Renal cortex interstitium (tissue), 11 donors: Measurements from ENCODE around the gene MPP1. TPM values are rescaled to one million over a fixed set of nuclear protein-coding genes. Genes with fewer than 3 reads are reported as not detected.

ENCODE experiments used
- DNase-seq, 11 donors: peaks; one replicate each; pipeline ENCODE4 v3.0.0-alpha.2; 2013; ENCODE audit warnings: low read depth in 9 of 11, low spot score in 4 of 11; ENCODE audit errors: extremely low read depth in 1 of 11
- polyA plus RNA-seq, 3 donors: library from polyadenylated mRNA; unstranded; fragments of 120-200 nt; gene quantifications; one replicate each; pipeline ENCODE4 v1.2.1, GENCODE V29; 2013; ENCODE audit not compliant: insufficient read length in 3 of 3

Gene MPP1
- polyA plus RNA-seq, 3 donors = 31.0 to 42.1 (median 39.5) TPM

DNA sequence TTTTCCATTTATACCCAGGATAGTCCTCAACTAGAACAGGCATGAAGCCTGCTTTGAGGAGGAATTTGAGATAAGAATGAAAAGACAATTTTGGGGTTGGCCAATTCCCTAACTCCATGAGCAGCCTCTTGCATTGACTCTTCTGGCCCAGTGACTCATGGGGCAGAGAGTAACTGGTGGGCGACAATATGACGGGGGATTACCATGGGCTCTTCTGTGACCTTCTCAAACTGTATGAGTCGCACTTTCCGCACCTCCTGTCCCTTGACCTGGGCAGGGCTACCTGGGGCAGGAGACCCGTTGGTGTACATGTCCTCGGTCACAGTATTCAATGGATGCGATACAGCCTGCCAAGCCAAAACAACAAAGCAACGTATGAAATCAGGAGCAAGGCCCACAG lies 13.3 kb downstream of the MPP1 start:
- no peak for DNase-seq

DNA sequence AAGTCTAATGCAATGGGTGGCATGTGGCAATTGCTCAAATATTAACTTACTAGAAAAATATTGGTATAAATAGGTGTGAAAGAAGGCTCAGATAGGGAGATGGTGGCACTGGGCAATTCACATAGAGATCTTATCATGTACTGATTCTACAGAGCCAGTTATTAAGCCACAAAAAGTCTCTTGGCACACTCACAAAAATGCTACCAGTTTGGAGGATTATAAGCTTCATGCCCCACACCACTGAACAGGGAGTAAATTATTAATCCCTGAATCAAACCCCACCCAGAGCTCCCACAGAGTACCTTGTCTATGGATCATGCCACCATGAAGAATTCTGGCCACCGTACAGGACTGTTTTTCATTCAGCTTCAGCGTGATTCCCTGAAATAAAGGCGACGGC lies 13.8 kb downstream of the MPP1 start:
- DNase-seq = no peak

- DNase-seq = no peak
Observed at GRCh38 chrX:154785716-154786115, 19.6 kb downstream of the MPP1 start.

DNA sequence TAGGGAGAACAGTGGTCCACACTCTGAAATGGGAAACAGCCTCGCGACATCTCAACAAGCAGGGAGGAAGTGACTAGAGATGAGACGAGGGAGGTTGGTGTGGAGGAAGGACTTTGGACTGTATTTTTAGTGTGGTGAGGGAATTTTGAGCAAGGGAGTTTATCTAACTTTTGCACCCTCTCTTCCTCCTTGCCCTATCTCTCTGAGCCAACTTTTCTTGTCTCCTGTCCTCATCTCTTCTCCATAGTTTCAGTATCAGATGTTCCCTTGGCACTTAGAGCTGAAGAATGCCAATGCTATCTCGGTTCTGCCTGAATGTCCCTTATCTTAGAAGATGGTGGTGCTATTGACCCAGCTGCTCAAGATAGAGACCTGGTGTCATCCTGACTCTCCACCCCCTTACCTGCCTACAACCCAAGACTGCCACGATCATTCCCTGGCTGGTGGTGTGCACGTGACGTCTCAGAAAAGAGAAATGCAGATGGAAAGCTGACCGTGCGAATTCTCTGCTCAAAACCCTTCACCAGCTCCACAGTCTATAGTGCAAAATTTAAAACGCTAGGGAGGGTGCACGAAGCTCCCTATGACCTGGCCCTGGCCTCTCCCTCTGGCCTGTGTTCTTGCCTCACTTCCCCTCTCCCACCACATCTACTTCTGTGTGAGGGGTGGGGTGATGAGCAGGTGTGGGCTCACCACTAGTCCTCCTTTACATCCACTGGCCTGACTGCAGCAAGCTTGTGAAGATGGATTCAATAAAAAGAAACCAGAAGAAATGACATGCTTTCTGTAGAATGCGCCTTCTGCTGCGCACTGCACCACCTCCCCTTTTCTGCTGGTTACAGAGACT lies 20.9 kb downstream of the MPP1 start:
- DNase-seq = no peak

GRCh38 chrX:154780968-154781367 lies 24.3 kb downstream of the MPP1 start:
- DNase-seq = no peak

- no peak for DNase-seq
Observed at GRCh38 chrX:154779261-154779660, 26.0 kb downstream of the MPP1 start.

- no peak for DNase-seq
Observed at GRCh38 chrX:154776753-154777152, 28.5 kb downstream of the MPP1 start.

- no peak for DNase-seq
Observed at GRCh38 chrX:154775419-154776349, 29.6 kb downstream of the MPP1 start.

GRCh38 chrX:154774622-154775021 lies 30.7 kb downstream of the MPP1 start:
- DNase-seq = no peak

DNA sequence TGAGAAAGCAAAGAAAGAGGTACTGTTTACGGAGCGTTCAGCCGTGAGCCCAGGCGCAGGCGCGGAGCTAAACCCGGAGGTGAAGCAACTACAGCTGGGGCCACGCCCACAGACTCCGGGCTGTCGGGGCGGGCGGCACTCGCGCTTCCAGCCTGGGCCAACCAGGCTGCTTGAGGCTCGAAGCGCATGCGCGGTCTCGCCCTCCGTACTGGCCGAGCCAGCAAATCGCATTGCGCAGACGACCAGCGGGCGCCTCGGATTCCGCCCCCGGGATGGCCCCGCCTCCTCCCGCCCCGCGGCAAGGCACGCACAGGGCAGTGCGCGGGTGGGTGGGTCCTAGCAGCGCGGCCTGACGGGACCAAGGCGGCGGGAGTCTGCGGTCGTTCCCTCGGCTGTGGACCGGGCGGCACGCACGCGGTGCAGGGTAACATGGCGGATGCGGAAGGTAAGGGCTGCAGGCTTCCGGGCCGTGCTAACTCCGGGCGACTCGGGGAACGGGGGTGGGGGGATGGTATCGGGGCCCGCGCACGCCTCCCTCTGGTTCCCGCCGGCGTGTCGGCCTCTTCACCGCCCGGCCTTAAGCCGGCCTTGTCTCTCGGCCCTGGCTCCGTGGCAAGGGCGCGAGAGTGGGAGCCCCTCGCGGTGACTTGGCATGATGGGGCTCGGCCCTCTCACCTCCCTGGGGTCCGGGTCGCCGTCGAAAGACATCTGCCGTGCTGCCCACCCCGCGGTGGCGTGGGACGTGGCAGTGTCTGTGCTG lies 42.6 kb downstream of the MPP1 start, which contains the start of gene DKC1:
DKC1 (plus strand) TSS at position 328 of the 760 bp plus-strand sequence; CDS start at position 430, 102 bp downstream.
- DNase-seq = peak; percentile 79 to 91 (median 89)

- DNase-seq = no peak
Observed at GRCh38 chrX:154761977-154762536, 43.2 kb downstream of the MPP1 start.

DNA sequence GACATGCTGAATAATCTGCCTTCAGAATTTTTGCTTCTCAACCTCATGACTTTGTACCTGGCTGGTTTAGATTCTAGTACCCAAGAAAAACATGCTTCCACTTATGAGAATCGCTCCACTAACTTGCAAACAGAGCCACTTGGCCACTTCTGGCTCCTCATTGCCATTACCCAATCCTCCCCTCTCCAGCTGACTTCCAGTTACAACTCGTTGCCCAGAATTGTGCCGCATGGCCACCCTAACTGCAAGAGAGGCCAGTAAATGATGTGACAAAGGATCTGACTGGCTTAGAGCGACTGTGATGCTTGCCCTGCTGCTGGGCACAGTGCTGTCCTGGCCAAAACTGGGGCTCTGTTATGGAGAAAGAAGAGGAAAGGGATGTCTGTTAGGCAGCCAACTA lies 46.6 kb downstream of the MPP1 start:
- DNase-seq = no peak

DNA sequence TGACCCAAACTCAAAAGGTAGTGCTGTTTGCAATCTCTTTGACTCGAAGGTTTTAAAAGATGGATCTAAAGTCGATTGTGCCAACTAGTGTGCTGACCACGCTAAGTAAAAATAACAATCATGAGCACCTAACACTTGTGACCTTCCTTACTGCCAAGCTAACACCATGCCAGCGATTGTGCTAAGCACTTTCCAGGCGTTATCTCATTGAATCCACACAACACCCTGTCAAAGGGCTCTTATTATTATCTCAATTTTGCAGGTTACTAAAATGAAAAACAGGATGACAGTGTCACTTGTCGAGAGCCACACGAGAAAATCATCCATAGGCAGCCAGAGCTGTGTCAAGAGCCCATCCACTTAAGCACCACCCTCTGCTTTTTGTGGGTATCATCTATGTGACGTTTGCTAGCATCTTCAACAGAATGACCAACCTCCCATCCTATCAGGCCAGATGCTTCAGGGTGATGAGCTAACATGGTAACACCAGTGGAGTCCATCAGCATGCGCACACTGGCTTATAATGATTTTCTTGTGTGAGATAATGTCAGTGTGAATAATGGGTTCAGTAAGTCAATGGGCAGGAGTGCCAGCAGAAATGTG lies 53.5 kb downstream of the MPP1 start:
- no peak for DNase-seq

DNA sequence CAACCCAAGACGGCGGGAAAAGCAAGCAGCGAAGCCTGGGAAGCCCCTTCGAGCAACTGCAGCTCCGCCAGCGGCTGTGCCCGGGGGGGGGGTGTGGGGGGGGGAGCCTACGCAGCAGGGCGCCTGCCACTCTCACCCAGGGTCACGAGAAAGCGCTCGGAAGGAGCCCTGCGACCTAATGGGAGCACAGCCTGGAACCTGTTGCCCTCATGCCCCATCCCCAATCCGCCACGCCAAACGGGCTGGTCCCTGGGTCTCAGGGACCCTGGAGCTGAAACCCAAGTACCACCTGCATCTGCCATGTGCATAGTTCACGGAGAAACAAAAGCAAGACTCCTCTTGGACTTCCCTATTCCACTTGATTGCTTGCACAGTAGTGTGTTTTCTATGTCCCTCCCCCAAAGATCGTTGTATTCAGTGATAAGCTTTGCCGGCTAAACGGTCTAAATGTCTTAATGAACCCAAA lies 54.0 kb downstream of the MPP1 start:
- no peak for DNase-seq

DNA sequence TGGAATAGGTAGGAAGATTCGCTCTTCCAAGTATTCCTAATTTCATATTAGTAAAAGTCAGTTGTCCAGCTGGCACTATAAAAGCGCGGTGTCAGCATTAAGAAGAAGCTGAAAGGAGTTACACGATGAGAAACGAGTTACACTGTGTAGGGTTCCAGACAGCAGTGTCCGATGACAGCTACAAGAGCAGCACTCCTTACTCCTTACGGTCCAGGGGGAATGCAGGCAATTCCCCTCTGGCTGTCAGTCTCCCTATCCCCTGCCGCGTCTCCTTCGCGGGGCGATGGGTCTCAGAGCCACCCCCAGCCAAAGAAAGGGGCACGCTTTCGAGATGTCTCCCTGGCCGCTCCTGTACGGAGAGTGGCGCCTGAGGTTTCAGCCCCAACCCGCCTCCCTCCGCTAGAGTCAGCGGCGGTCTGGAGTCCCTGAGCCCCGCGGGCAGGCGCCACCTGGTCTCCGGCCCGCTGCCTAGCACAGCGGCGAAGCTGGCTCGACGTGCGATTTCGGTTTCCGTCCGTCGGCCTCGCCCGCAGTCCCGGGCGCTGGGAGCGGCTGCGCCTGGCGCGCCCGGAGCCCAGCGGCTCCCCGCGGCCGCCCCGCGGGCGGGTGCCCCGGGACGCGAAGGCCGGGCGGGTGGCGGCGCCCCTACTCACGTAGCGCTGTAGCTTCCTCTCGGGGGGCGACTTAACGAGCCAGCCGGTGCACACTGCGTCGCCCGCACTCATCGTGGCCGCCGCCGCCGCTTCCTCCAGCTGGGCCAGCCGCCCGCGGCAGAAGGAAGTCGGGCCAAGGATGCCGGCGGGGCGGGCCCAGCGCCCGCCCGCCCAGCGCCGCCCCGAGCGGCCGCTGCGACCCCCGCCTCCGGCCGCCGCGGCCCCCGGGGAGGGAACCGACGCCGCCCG lies 54.7 kb downstream of the MPP1 start, which contains the start of gene GAB3:
GAB3 (minus strand) TSS at position 777 of the 902 bp plus-strand sequence; CDS start at position 725, 52 bp downstream.
- DNase-seq = no peak

DNA sequence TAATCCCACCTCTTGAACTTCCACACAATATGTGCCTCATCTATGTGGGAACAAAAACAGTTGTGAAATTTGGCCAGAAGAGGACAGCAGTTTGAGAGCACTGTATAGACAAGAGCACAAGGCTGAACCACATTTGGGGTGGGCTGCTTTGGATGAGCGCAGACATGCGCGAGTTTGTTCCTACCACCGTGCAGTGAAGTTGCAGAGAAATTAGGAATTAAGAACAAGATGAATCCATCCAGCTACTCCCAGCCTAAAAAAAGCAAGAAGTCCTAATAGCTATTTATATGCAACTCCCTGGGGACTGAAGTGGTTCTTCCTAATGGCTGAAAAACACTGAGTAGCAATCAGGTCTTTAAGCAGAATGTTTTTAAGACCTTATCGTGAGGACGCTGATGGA lies 55.4 kb downstream of the MPP1 start:
- no peak for DNase-seq

DNA sequence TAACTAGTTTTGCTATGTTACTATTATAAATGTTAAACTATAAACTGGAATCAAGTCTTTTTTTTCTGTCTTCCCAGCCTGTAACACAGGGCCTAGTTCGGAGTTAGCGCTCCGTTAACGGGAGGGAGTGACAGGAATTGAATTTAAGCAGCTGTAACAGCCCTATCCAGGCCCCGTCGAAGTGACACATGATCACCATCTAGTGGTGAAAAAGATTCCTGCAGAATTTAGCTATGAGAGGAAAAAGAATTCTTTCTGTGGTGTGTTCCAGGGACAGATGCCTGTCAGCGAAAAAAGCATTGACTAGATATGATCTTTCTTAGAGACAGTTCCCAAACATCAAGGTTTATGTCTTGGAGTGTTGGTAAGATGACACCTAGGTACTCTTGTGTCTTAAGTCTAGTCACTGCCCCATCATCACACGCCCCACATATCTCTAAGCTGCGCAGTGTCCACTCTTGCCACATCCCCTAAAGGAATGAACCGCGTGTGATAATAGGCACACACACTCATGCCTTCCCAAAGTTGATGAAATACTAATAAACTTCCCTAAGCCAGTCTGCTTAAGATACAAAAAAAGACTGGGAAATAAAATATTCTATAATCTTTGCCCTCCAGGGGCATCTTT lies 56.5 kb downstream of the MPP1 start:
- DNase-seq = no peak
